Brain microvascular endothelial cell (primary cell): ENCODE data around the gene SLC7A10.

Source experiments
- DNase-seq: peaks from one replicate; pipeline ENCODE4 v3.0.0-alpha.2; 2020
- H3K27ac ChIP-seq: fragments of 250-450 bp; sonication (Bioruptor Pico); 2 replicates; pipeline ENCODE4 v1.5.1; 2020; ENCODE audit warnings: mild to moderate bottlenecking, moderate library complexity
- H3K27me3 ChIP-seq: fragments of 250-450 bp; sonication (Bioruptor Pico); replicated peaks from 2 replicates; pipeline ENCODE4 v1.5.1; 2020; ENCODE audit warnings: mild to moderate bottlenecking
- H3K36me3 ChIP-seq: fragments of 250-450 bp; sonication (Bioruptor Pico); replicated peaks from 2 replicates; pipeline ENCODE4 v1.5.1; 2020; ENCODE audit warnings: mild to moderate bottlenecking
- H3K4me3 ChIP-seq: 2 replicates; pipeline ENCODE4 v1.5.1; 2011; ENCODE audit warnings: low read depth, mild to moderate bottlenecking, control low read depth, low read length, moderate library complexity
- CTCF ChIP-seq: IDR thresholded peaks from 2 replicates; pipeline ENCODE4 v1.5.1; 2011; ENCODE audit warnings: low read depth, mild to moderate bottlenecking, moderate library complexity, low read length, control low read depth, inconsistent platforms; ENCODE audit errors: missing control alignments
- in situ Hi-C: cut with HindIII; loops from 2 replicates; pipeline ENCODE4 v1.10.0; 2017; ENCODE audit warnings: low sequenced_read_pairs, low pct_ligation_motif_present

The SLC7A10 gene

GRCh38 chr19:33205531-33206260, 20.0 kb downstream of the SLC7A10 start:
- H3K27ac ChIP-seq = no peak overlapping the region
- no peak overlapping the region for H3K4me3 ChIP-seq
- no peaks in the 10 kb centered on the region for H3K27me3 ChIP-seq
- in situ Hi-C loops = no loop called here
- H3K36me3 ChIP-seq = peaks cover 8% of the 10 kb centered on the region
- DNase-seq = no peak
- TF ChIP-seq CTCF = no peak

- Histone ChIP-seq H3K4me3 (no peak overlapping the region), H3K36me3 (peaks cover 8% of the 10 kb centered on the region), H3K27me3 (no peaks in the 10 kb centered on the region), H3K27ac (no peak overlapping the region)
- no peak for DNase-seq
- no peak for TF ChIP-seq CTCF
- in situ Hi-C loops = no loop called here
These were observed 20.5 kb downstream of the SLC7A10 start for GRCh38 chr19:33205110-33205509.

GRCh38 chr19:33204136-33204973, 21.3 kb downstream of the SLC7A10 start:
- Histone ChIP-seq H3K27me3 (no peaks in the 10 kb centered on the region), H3K4me3 (no peak overlapping the region), H3K27ac (no peak overlapping the region), H3K36me3 (peaks cover 8% of the 10 kb centered on the region)
- no peak for DNase-seq
- in situ Hi-C loops = no loop called here
- no peak for TF ChIP-seq CTCF

- Histone ChIP-seq H3K4me3 (no peak overlapping the region), H3K36me3 (peaks cover 8% of the 10 kb centered on the region), H3K27me3 (no peaks in the 10 kb centered on the region), H3K27ac (no peak overlapping the region)
- TF ChIP-seq CTCF = no peak
- no peak for DNase-seq
- in situ Hi-C loops = no loop called here
These were observed 22.1 kb downstream of the SLC7A10 start for GRCh38 chr19:33203529-33203928.

- no peaks in the 10 kb centered on the region for H3K27me3 ChIP-seq
- H3K27ac ChIP-seq = no peak overlapping the region
- peaks cover 8% of the 10 kb centered on the region for H3K36me3 ChIP-seq
- in situ Hi-C loops = no loop called here
- no peak for DNase-seq
- H3K4me3 ChIP-seq = no peak overlapping the region
- TF ChIP-seq CTCF = no peak
These were observed 22.8 kb downstream of the SLC7A10 start for GRCh38 chr19:33202546-33203507.
